CD14-positive monocyte (primary cell): Measurements from ENCODE around the gene POP7. TPM values are rescaled to one million over a fixed set of nuclear protein-coding genes. Genes with fewer than 3 reads are reported as not detected.

Experiments
- DNase-seq, 3 donors: peaks; one replicate each; pipeline ENCODE4 v3.0.0-alpha.2; 2011 to 2022
- H2AFZ ChIP-seq: 2 replicates; pipeline ENCODE4 v1.6.0; 2012; ENCODE audit warnings: mild to moderate bottlenecking, low read depth, low read length, inconsistent platforms; ENCODE audit not compliant: insufficient read depth, poor library complexity, severe bottlenecking
- H3K27ac ChIP-seq, 2 donors: 1 replicate in 1 of 2; 2 replicates in 1 of 2; pipeline ENCODE4 v1.5.1; 2012 to 2013; ENCODE audit warnings: low read length in 2 of 2, control low read depth in 1 of 2, inconsistent platforms in 1 of 2, low read depth in 1 of 2, mild to moderate bottlenecking in 1 of 2
- H3K27me3 ChIP-seq, 2 donors: one replicate each; pipeline versions ENCODE4 v1.6.0 to v1.6.1; 2011 to 2013; ENCODE audit warnings: low read length in 2 of 2; ENCODE audit not compliant: control insufficient read depth in 2 of 2, insufficient read depth in 2 of 2
- H3K36me3 ChIP-seq, 2 donors: replicated peaks in 1 of 2; 1 replicate in 1 of 2; 2 replicates in 1 of 2; pipeline versions ENCODE4 v1.5.1 to v1.6.1; 2012 to 2013; ENCODE audit warnings: low read length in 2 of 2, control low read depth in 1 of 2, inconsistent platforms in 1 of 2, mild to moderate bottlenecking in 1 of 2; ENCODE audit not compliant: insufficient read depth in 2 of 2, control insufficient read depth in 1 of 2
- H3K4me1 ChIP-seq, 2 donors: 1 replicate in 1 of 2; 2 replicates in 1 of 2; pipeline versions ENCODE4 v1.5.1 to v1.6.1; 2012 to 2013; ENCODE audit warnings: low read length in 2 of 2, control low read depth in 1 of 2, inconsistent platforms in 1 of 2, mild to moderate bottlenecking in 1 of 2, moderate library complexity in 1 of 2; ENCODE audit not compliant: insufficient read depth in 2 of 2, control insufficient read depth in 1 of 2
- H3K4me2 ChIP-seq: replicated peaks from 2 replicates; pipeline ENCODE3; 2012; ENCODE audit warnings: low read length, moderate library complexity, mild to moderate bottlenecking; ENCODE audit not compliant: poor library complexity, severe bottlenecking; ENCODE audit errors: extremely low read depth
- H3K4me3 ChIP-seq, 3 experiments: fragments of 200-600 bp in 1 of 3; sonication (generic) in 1 of 3; replicated peaks in 1 of 3; 1 replicate in 2 of 3; 2 replicates in 1 of 3; pipeline ENCODE4 v1.5.1; 2011 to 2013; ENCODE audit warnings: low read length in 3 of 3, mild to moderate bottlenecking in 3 of 3, control low read depth in 2 of 3, low read depth in 2 of 3, inconsistent platforms in 1 of 3, moderate library complexity in 1 of 3
- H3K79me2 ChIP-seq: 2 replicates; pipeline ENCODE4 v1.6.0; 2012; ENCODE audit warnings: mild to moderate bottlenecking, control low read depth, inconsistent platforms, low read length, moderate library complexity; ENCODE audit not compliant: insufficient read depth
- H3K9ac ChIP-seq: 2 replicates; pipeline ENCODE4 v1.6.0; 2017; ENCODE audit warnings: low read length, mild to moderate bottlenecking; ENCODE audit not compliant: insufficient read depth, poor library complexity, severe bottlenecking
- H3K9me3 ChIP-seq, 2 donors: replicated peaks in 1 of 2; 1 replicate in 1 of 2; 2 replicates in 1 of 2; pipeline versions ENCODE4 v1.5.1 to v1.6.1; 2012 to 2013; ENCODE audit warnings: low read length in 2 of 2, control low read depth in 1 of 2; ENCODE audit not compliant: control insufficient read depth in 1 of 2, insufficient read depth in 1 of 2
- H4K20me1 ChIP-seq: 2 replicates; pipeline ENCODE4 v1.6.0; 2012; ENCODE audit warnings: mild to moderate bottlenecking, low read length, control low read depth, moderate library complexity; ENCODE audit not compliant: insufficient read depth
- H3K27ac Mint-ChIP-seq, 7 donors: one replicate each; pipeline ENCODE4 v1.8.0; 2020; ENCODE audit warnings: mild to moderate bottlenecking in 7 of 7, mixed read lengths in 7 of 7, moderate library complexity in 6 of 7, inconsistent platforms in 2 of 7
- H3K27me3 Mint-ChIP-seq, 3 donors: one replicate each; pipeline ENCODE4 v1.8.0; 2021 to 2022; ENCODE audit warnings: low read depth in 3 of 3, mild to moderate bottlenecking in 3 of 3, mixed read lengths in 3 of 3, moderate library complexity in 3 of 3, inconsistent platforms in 1 of 3
- H3K36me3 Mint-ChIP-seq, 2 donors: one replicate each; pipeline ENCODE4 v1.8.0; 2020; ENCODE audit warnings: mixed read lengths in 2 of 2, inconsistent platforms in 1 of 2, mild to moderate bottlenecking in 1 of 2
- H3K4me1 Mint-ChIP-seq: one replicate; pipeline ENCODE4 v1.8.0; 2020; ENCODE audit warnings: mild to moderate bottlenecking, mixed read lengths
- H3K4me3 Mint-ChIP-seq, 2 donors: one replicate each; pipeline ENCODE4 v1.8.0; 2020; ENCODE audit warnings: mild to moderate bottlenecking in 2 of 2, mixed read lengths in 2 of 2, moderate library complexity in 1 of 2
- H3K9me3 Mint-ChIP-seq, 7 donors: one replicate each; pipeline ENCODE4 v1.8.0; 2020 to 2022; ENCODE audit warnings: mixed read lengths in 7 of 7, mild to moderate bottlenecking in 6 of 7, moderate library complexity in 6 of 7, inconsistent platforms in 2 of 7
- WGBS: methylation state at CpG from one replicate; pipeline ENCODE4 v1.1.5; 2013; ENCODE audit warnings: missing lambda C conversion rate; ENCODE audit not compliant: insufficient coverage; 5-methylcytosine and 5-hydroxymethylcytosine counted together
- intact Hi-C, 2 donors: fragments of 100-400 bp; cut with micrococcal nuclease; formaldehyde crosslinking; loops; one replicate each; pipeline versions ENCODE4 v1.15.0 to v1.15.1; 2023
- polyA plus RNA-seq, 3 donors: library from polyadenylated mRNA; depleted of rRNA in 1 of 3; unstranded in 2 of 3; stranded (reverse) in 1 of 3; fragments of 300-500 nt in 2 of 3; fragments of >200 nt in 1 of 3; fragmentation: Illumina TruSeq in 2 of 3; gene quantifications; 1 replicate in 2 of 3; 2 replicates in 1 of 3; pipeline ENCODE4 v1.2.3, GENCODE V29; 2012 to 2021
- TF ChIP-seq, protein P1 (sequence below): fragments of 200-600 bp; IDR thresholded peaks from one replicate; pipeline ENCODE4 v1.8.0; 2022; ENCODE audit warnings: antibody characterized with exemption, mild to moderate bottlenecking

Gene POP7
- polyA plus RNA-seq, 3 donors: 11.1 to 48.5 (median 41.6) TPM

DNA sequence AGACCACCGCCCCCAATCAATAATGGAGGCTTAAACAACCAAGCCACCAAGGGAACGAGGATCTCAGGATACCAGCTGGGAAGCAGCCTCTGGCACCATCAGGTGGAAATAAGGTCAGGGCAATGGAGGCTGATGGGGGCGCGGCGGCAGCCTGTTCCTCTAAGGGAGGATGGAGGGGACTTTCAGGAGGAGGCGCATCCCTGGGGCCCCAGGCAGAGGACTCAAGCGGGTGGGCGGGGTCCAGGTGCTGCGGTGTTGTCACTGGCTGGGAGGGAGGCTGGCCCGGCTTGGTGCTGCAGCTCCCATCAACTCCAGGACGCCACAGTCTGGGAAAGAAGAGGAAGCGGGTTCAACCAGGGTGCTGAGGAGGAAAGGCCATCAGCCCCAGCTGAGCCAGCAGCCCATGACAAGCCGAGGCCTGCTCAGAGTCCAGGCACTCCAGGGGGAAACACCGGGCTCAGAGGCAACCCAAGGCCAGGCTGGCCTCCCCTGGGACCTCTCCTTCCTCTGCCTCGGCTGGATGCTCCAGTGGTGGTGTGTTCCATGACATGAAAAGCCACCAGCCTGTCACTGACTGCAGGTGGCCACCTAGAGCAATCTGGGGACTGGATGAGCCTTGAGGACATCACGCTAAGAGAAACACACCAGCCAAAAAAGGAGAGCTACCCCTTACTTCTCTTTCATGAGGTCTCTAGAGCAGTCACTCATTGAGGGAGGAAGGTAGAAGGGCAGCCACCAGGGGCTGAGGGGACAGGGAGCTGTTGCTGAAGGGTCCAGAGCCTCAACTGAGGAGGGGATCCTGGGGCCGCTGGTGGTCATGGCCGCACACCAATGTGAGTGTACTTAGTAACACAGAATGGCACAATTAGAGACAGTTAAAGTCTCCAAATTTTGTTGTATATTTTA is 16.4 kb upstream of the POP7 start:
- peak overlapping the region in 1 of 2 donors; percentile 18 for H3K27ac ChIP-seq
- H4K20me1 ChIP-seq: peaks cover 91% of the 10 kb centered on the region
- H3K36me3 ChIP-seq: peaks cover 43 to 57% of the 10 kb centered on the region in 2 donors
- H3K9me3 ChIP-seq: no peaks in the 10 kb centered on the region
- intact Hi-C loops: loop anchor here in 1 of 2 donors (2.0 kb wide), 1 partner anchor 85 kb away; no protein-coding TSS in a partner anchor
- TF ChIP-seq, protein P1, sequence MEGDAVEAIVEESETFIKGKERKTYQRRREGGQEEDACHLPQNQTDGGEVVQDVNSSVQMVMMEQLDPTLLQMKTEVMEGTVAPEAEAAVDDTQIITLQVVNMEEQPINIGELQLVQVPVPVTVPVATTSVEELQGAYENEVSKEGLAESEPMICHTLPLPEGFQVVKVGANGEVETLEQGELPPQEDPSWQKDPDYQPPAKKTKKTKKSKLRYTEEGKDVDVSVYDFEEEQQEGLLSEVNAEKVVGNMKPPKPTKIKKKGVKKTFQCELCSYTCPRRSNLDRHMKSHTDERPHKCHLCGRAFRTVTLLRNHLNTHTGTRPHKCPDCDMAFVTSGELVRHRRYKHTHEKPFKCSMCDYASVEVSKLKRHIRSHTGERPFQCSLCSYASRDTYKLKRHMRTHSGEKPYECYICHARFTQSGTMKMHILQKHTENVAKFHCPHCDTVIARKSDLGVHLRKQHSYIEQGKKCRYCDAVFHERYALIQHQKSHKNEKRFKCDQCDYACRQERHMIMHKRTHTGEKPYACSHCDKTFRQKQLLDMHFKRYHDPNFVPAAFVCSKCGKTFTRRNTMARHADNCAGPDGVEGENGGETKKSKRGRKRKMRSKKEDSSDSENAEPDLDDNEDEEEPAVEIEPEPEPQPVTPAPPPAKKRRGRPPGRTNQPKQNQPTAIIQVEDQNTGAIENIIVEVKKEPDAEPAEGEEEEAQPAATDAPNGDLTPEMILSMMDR: no peak
- Mint-ChIP-seq H3K27ac (peak overlapping the region in 3 of 7 donors; percentile 21 to 81 (median 55)), H3K4me1 (peaks cover 23% of the 10 kb centered on the region), H3K36me3 (peaks cover 38 to 52% of the 10 kb centered on the region in 2 donors), H3K4me3 (no peak overlapping the region), H3K9me3 (no peaks in the 10 kb centered on the region), H3K27me3 (peaks cover 0 to 3% (median 0%) of the 10 kb centered on the region in 3 donors)
- DNase-seq: no peak
- H3K4me1 ChIP-seq: peaks cover 24 to 30% of the 10 kb centered on the region in 2 donors
- WGBS: 92% methylated on average over 13 of the region's 18 CpGs
- no peak overlapping the region for H3K4me2 ChIP-seq
- H3K9ac ChIP-seq: no peak overlapping the region
- no peak overlapping the region for H3K4me3 ChIP-seq
- no peaks in the 10 kb centered on the region for H3K27me3 ChIP-seq
- no peak overlapping the region for H2AFZ ChIP-seq
- peaks cover 61% of the 10 kb centered on the region for H3K79me2 ChIP-seq

DNA sequence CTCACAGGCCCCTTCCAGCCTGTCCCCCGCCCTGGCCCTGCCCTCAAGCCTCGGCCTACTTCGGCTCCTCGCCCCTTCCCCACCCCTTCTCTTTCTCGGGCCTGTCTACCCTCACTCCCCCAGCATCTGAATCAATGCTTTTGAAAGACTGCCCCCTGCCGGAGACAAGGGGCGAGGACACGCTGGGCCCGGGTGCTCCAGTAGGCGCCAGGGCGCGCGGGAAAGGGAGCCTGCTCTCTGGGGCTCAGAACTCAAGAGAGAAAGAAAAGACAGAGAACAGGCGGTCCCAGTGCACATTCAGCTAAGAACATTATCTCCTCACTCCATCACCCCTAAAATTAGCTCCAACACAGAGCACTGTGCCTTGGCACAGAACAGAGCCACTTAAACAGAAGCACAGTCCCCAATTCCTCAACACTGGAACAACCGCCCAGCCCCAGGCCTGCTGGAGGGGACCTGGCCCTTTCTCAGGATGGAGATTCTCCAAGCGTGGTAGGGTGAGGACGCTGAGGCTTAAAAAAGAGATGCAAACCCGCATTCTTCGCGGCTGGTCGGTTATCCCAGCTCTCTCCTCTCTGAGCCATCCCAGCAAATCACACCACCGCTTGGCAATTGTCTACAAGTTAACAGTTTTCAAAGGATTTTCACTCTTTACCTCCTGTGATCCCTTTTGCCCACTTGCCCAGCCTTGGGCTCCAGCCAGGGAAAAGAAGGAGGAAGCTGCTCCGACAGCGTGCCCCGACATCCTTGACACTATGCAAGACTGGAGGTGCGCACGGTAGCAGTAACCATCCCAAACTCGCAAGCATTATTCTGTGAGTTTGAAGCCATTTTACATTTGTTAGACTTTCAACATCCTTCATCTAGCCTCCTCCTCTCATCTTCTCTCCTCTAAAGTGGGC is 14.0 kb upstream of the POP7 start:
- H3K4me1 ChIP-seq: peaks cover 28 to 35% of the 10 kb centered on the region in 2 donors
- peaks cover 0 to 18% of the 10 kb centered on the region in 2 donors for H3K27me3 ChIP-seq
- peak; percentile 64 to 75 (median 66) for DNase-seq
- H3K9me3 ChIP-seq: no peaks in the 10 kb centered on the region
- Mint-ChIP-seq H3K27ac (peak overlapping the region in 1 of 7 donors; percentile 58), H3K9me3 (no peaks in the 10 kb centered on the region), H3K4me1 (peaks cover 23% of the 10 kb centered on the region), H3K4me3 (peak overlapping the region; percentile 94 to 98), H3K27me3 (peaks cover 12 to 18% (median 15%) of the 10 kb centered on the region in 3 donors), H3K36me3 (peaks cover 20 to 28% of the 10 kb centered on the region in 2 donors)
- H2AFZ ChIP-seq: no peak overlapping the region
- 12% methylated on average over 15 of the region's 28 CpGs for WGBS
- H3K4me2 ChIP-seq: peak overlapping the region; percentile 89
- peaks cover 61% of the 10 kb centered on the region for H3K79me2 ChIP-seq
- H3K9ac ChIP-seq: no peak overlapping the region
- no peak overlapping the region for H3K27ac ChIP-seq
- TF ChIP-seq, protein P1: peak; percentile 82
- H3K36me3 ChIP-seq: peaks cover 19 to 33% of the 10 kb centered on the region in 2 donors
- intact Hi-C loops: loop anchor here in 1 of 2 donors (2.0 kb wide), 1 partner anchor 87 kb away; no protein-coding TSS in a partner anchor
- H4K20me1 ChIP-seq: peaks cover 66% of the 10 kb centered on the region
- peak overlapping the region in 1 of 3 experiments; percentile 79 for H3K4me3 ChIP-seq
